Measurements from ENCODE around the gene PBX1.

PBX1 gene

GRCh38 chr1:164672588-164672987, 113.6 kb downstream of the PBX1 start:
- no peak for DNase-seq

GRCh38 chr1:164673584-164674214, 114.7 kb downstream of the PBX1 start:
- no peak for DNase-seq

- no peak for DNase-seq
Observed at GRCh38 chr1:164675342-164675904, 116.4 kb downstream of the PBX1 start.

GRCh38 chr1:164678136-164678700, 119.2 kb downstream of the PBX1 start:
- no peak for DNase-seq

- DNase-seq, result no peak
Observed at GRCh38 chr1:164682570-164682969, 123.6 kb downstream of the PBX1 start.

- DNase-seq, result no peak
Observed at GRCh38 chr1:164683235-164683634, 124.3 kb downstream of the PBX1 start.

GRCh38 chr1:164685266-164686035, 126.5 kb downstream of the PBX1 start:
- DNase-seq, result no peak

GRCh38 chr1:164687777-164688176, 128.8 kb downstream of the PBX1 start:
- no peak for DNase-seq

- DNase-seq, result no peak
Observed at GRCh38 chr1:164688791-164689190, 129.8 kb downstream of the PBX1 start.

- no peak for DNase-seq
Observed at GRCh38 chr1:164689672-164690511, 130.9 kb downstream of the PBX1 start.

GRCh38 chr1:164692420-164692819, 133.4 kb downstream of the PBX1 start:
- DNase-seq, result no peak

- DNase-seq, result no peak
Observed at GRCh38 chr1:164693564-164694359, 134.8 kb downstream of the PBX1 start.

GRCh38 chr1:164694505-164694904, 135.5 kb downstream of the PBX1 start:
- DNase-seq, result no peak

- no peak for DNase-seq
Observed at GRCh38 chr1:164695956-164696665, 137.1 kb downstream of the PBX1 start.

GRCh38 chr1:164699815-164700491, 141.0 kb downstream of the PBX1 start:
- DNase-seq, result no peak

GRCh38 chr1:164700683-164701082, 141.7 kb downstream of the PBX1 start:
- DNase-seq, result no peak

GRCh38 chr1:164701189-164701761, 142.3 kb downstream of the PBX1 start:
- no peak for DNase-seq

GRCh38 chr1:164702216-164702615, 143.2 kb downstream of the PBX1 start:
- no peak for DNase-seq

- no peak for DNase-seq
Observed at GRCh38 chr1:164702664-164703063, 143.7 kb downstream of the PBX1 start.

- DNase-seq, result no peak
Observed at GRCh38 chr1:164703463-164703862, 144.5 kb downstream of the PBX1 start.

Data from NCI-H1417 treated with DMSO at 0.1 percent for 48 hours (cell line).